HL-60 (cell line): ENCODE measurements around the gene PLEKHG5.

Source experiments
- DNase-seq, 2 experiments: peaks; one replicate each; pipeline ENCODE4 v3.0.0-alpha.2; 2010 to 2020; ENCODE audit warnings: low read depth in 1 of 2, low spot score in 1 of 2
- H3K27ac ChIP-seq: fragments of 250-450 bp; sonication (Bioruptor Pico); replicated peaks from 2 replicates; pipeline ENCODE4 v1.5.1; 2020; ENCODE audit warnings: mild to moderate bottlenecking, moderate library complexity
- H3K27me3 ChIP-seq: fragments of 250-450 bp; sonication (Bioruptor Pico); 2 replicates; pipeline ENCODE4 v1.5.1; 2021; ENCODE audit warnings: mild to moderate bottlenecking, moderate library complexity; ENCODE audit not compliant: insufficient read depth, poor library complexity, severe bottlenecking
- H3K4me3 ChIP-seq: replicated peaks from 2 replicates; pipeline ENCODE4 v1.5.1; 2011; ENCODE audit warnings: mild to moderate bottlenecking, control low read depth, low read length; ENCODE audit not compliant: insufficient read depth
- GABPA ChIP-seq: IDR thresholded peaks from 2 replicates; pipeline ENCODE4 v1.6.1; 2012; ENCODE audit warnings: low read depth
- POLR2AphosphoS5 ChIP-seq: IDR thresholded peaks from 2 replicates; pipeline ENCODE4 v1.6.1; 2012; ENCODE audit warnings: low read depth
- SPI1 ChIP-seq: IDR thresholded peaks from 2 replicates; pipeline ENCODE4 v1.6.1; 2012; ENCODE audit warnings: low read depth, mild to moderate bottlenecking, borderline replicate concordance
- TF ChIP-seq, protein P1 (sequence below): IDR thresholded peaks from 2 replicates; pipeline ENCODE4 v1.6.1; 2012; ENCODE audit warnings: low read depth; ENCODE audit not compliant: insufficient replicate concordance
- TF ChIP-seq, protein P2 (sequence below): IDR thresholded peaks from one replicate; pipeline ENCODE4 v1.5.1; 2011; ENCODE audit warnings: low read length, control low read depth, inconsistent platforms; ENCODE audit not compliant: insufficient read depth

Gene PLEKHG5

DNA sequence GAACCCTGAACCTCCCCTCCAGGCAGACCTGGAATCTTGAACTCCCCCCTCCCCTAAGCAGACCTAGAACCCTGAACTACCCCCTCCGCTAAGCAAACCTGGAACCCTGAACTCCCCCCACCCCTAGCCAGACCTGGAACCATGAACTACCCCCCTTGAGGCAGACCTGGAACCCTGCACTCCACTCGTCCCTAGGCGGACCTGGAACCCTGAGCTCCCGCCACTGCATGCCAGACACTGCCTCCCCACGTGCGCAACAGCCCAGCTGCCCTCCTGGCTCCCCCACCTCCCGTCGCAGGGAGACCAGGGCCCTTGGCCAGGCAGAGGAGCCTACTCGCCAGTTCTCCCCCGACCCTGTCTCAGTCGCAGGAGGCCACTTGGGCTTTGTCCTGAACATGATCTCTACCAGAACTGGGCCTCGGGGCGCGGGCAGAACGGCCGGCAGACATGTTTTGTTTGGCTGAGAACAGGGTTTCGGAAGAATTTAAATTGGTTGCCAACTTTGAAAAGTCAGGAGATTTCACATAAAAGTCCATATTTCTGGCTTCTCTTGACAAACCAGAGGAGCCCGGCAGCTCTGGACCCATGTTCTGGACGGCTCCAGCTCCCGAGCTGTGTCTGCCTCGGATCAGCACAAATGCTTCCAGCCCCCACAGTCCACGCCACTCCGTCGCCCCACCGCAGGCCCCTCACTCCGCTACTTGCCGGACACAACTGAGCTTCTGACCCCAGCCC is 9.2 kb upstream of the PLEKHG5 start:
- Histone ChIP-seq H3K27ac (no peak overlapping the region), H3K4me3 (no peak overlapping the region), H3K27me3 (peaks cover 36% of the 10 kb centered on the region)
- TF ChIP-seq SPI1: no peak
- no peak for TF ChIP-seq GABPA
- TF ChIP-seq, protein P1, sequence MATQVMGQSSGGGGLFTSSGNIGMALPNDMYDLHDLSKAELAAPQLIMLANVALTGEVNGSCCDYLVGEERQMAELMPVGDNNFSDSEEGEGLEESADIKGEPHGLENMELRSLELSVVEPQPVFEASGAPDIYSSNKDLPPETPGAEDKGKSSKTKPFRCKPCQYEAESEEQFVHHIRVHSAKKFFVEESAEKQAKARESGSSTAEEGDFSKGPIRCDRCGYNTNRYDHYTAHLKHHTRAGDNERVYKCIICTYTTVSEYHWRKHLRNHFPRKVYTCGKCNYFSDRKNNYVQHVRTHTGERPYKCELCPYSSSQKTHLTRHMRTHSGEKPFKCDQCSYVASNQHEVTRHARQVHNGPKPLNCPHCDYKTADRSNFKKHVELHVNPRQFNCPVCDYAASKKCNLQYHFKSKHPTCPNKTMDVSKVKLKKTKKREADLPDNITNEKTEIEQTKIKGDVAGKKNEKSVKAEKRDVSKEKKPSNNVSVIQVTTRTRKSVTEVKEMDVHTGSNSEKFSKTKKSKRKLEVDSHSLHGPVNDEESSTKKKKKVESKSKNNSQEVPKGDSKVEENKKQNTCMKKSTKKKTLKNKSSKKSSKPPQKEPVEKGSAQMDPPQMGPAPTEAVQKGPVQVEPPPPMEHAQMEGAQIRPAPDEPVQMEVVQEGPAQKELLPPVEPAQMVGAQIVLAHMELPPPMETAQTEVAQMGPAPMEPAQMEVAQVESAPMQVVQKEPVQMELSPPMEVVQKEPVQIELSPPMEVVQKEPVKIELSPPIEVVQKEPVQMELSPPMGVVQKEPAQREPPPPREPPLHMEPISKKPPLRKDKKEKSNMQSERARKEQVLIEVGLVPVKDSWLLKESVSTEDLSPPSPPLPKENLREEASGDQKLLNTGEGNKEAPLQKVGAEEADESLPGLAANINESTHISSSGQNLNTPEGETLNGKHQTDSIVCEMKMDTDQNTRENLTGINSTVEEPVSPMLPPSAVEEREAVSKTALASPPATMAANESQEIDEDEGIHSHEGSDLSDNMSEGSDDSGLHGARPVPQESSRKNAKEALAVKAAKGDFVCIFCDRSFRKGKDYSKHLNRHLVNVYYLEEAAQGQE: no peak
- TF ChIP-seq, protein P2, sequence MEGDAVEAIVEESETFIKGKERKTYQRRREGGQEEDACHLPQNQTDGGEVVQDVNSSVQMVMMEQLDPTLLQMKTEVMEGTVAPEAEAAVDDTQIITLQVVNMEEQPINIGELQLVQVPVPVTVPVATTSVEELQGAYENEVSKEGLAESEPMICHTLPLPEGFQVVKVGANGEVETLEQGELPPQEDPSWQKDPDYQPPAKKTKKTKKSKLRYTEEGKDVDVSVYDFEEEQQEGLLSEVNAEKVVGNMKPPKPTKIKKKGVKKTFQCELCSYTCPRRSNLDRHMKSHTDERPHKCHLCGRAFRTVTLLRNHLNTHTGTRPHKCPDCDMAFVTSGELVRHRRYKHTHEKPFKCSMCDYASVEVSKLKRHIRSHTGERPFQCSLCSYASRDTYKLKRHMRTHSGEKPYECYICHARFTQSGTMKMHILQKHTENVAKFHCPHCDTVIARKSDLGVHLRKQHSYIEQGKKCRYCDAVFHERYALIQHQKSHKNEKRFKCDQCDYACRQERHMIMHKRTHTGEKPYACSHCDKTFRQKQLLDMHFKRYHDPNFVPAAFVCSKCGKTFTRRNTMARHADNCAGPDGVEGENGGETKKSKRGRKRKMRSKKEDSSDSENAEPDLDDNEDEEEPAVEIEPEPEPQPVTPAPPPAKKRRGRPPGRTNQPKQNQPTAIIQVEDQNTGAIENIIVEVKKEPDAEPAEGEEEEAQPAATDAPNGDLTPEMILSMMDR: no peak
- TF ChIP-seq POLR2AphosphoS5: no peak
- no peak for DNase-seq

DNA sequence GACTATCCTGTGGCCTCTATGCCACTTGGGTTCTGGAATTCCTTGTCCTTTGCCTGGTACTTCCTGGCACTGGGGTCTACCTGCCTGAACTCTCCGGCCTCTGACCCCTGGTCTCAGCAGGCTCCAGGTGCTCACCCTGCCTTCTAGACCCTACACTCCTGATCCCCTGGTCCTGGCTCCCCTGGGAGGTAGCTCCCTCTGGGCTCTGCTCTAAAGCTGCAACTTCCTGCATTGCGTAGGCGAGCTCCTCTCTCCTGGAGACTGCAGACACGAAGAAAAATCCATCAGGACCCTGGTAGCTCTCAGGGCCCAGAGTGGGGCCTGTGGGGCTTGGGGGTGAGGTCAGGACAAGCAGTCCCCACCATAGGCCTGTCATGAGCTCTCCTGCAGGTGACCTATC is 7.8 kb upstream of the PLEKHG5 start:
- TF ChIP-seq POLR2AphosphoS5: no peak
- no peak for TF ChIP-seq GABPA
- TF ChIP-seq, protein P1: no peak
- TF ChIP-seq, protein P2: no peak
- no peak for TF ChIP-seq SPI1
- Histone ChIP-seq H3K27me3 (peaks cover 44% of the 10 kb centered on the region), H3K27ac (no peak overlapping the region), H3K4me3 (no peak overlapping the region)
- no peak for DNase-seq

DNA sequence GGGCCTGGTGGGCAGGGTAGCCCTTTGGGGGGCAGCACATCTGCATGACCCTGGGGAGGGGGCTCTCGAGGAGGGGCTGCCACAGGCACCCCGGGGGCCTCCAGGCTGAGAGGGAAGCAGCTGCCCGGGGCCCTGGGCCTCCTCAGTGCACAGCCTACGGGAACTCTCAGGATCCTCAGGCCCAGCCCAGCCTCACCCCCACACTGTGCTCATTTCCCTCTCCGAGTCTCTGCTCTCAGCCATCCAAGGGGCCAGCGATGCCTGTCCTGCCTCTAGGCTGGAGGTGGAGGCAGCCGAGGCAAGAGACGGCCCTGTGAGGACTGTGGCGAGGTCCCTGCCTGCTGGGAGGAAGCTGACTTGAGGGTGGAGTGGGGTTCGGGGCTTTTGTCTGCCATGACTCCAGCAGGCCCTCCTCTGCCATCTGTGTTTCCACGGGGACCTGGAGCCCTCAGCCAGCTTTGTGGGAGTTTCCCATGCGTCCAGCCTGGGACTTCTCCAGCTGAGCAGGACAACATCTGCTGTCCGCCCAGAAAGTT is 7.2 kb upstream of the PLEKHG5 start:
- TF ChIP-seq, protein P2: no peak
- TF ChIP-seq SPI1 (no peak), GABPA (no peak), POLR2AphosphoS5 (no peak)
- TF ChIP-seq, protein P1: no peak
- Histone ChIP-seq H3K4me3 (no peak overlapping the region), H3K27ac (no peak overlapping the region), H3K27me3 (peaks cover 44% of the 10 kb centered on the region)
- DNase-seq: no peak
